ENCODE measurements around the gene PGM2L1.

Gene PGM2L1

DNA sequence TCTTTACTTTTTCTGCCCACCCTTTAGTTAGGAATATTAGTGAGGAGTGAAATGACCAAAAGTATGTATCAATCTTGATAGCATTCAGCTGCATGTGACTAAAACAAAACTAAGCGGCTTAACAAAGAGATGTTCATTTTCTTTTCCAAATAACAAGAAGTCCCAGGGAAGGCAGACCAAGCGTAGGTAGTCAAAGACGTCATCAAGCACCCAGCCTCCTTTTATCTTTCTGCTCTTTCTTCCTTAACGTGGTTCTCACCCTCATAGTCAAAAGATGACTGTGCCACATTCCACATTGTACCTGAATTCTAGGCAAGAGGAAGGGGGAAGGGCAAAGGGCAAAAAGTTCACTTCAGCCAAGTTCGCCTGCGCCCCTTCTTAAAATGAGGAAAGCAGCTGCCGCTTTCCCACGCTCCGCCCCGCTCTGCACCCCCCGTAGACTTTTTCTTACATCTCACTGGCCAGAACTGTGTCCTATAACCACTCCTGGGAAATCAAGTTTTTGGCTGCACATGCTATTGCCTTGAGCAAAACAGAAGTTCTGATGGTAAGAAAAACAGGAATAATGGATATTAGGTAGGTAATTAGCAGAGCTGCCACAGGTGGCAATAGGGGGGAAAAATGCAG, 14.6 kb upstream of the PGM2L1 start:
- H2AFZ ChIP-seq (ENCODE audit: low read depth, low read length): no peak overlapping the region

GRCh38 chr11:74412321-74412720, 14.1 kb upstream of the PGM2L1 start:
- Histone ChIP-seq H4K20me1 (ENCODE audit: insufficient read depth, low read length) (no peaks in the 10 kb centered on the region), H3K4me1 (ENCODE audit: low read length) (no peaks in the 10 kb centered on the region), H3K36me3 (replicated peaks; ENCODE audit: low read depth, low read length) (no peaks in the 10 kb centered on the region), H3K27me3 (ENCODE audit: low read depth, low read length) (peaks cover 21% of the 10 kb centered on the region), H2AFZ (ENCODE audit: low read depth, low read length) (no peak overlapping the region), H3K9me3 (ENCODE audit: insufficient read depth, low read length) (no peaks in the 10 kb centered on the region), H3K79me2 (ENCODE audit: low read length) (no peaks in the 10 kb centered on the region), H3K4me2 (ENCODE audit: low read length) (no peak overlapping the region), H3K9ac (ENCODE audit: low read length) (no peak overlapping the region), H3K27ac (ENCODE audit: low read length) (no peak overlapping the region), H3K4me3 (ENCODE audit: low read length) (no peak overlapping the region)
- TF ChIP-seq CTCF (IDR thresholded peaks at IDR 0.05; ENCODE audit: low read depth, low read length) (no peak), EZH2phosphoT487 (IDR thresholded peaks at IDR 0.05; ENCODE audit: low read depth) (no peak)

More for the DNA sequence above, 14.6 kb upstream of the PGM2L1 start:
- Histone ChIP-seq H4K20me1 (ENCODE audit: insufficient read depth, low read length) (no peaks in the 10 kb centered on the region), H3K79me2 (ENCODE audit: low read length) (no peaks in the 10 kb centered on the region), H3K9ac (ENCODE audit: low read length) (no peak overlapping the region), H3K4me2 (ENCODE audit: low read length) (no peak overlapping the region), H3K4me1 (ENCODE audit: low read length) (no peaks in the 10 kb centered on the region), H3K4me3 (ENCODE audit: low read length) (no peak overlapping the region), H3K27me3 (ENCODE audit: low read depth, low read length) (peaks cover 20% of the 10 kb centered on the region), H3K27ac (ENCODE audit: low read length) (no peak overlapping the region), H3K9me3 (ENCODE audit: insufficient read depth, low read length) (no peaks in the 10 kb centered on the region), H3K36me3 (replicated peaks; ENCODE audit: low read depth, low read length) (no peaks in the 10 kb centered on the region)
- no peak for TF ChIP-seq EZH2phosphoT487 (IDR thresholded peaks at IDR 0.05; ENCODE audit: low read depth)
- TF ChIP-seq CTCF (IDR thresholded peaks at IDR 0.05; ENCODE audit: low read depth, low read length): no peak

DNA sequence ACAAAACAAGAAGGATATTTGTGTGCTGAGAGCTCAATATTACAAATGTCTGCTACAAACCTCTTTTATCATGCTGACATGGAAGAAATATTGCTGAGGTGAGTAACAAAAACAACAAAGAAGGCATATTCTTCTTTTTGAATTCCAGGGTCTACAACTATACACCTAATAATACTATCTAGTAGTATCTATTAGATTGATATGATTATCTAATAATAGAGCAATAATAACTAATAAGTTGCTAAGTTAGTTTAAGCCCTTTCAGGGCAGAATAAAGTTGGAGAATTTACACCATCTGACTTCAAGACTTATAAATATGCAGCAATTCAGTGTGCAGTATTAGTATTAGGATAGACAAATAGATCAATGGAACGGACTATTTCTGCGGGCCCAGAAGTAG, 11.4 kb upstream of the PGM2L1 start:
- Histone ChIP-seq H3K79me2 (ENCODE audit: low read length) (no peaks in the 10 kb centered on the region), H3K4me1 (ENCODE audit: low read length) (no peaks in the 10 kb centered on the region), H3K27ac (ENCODE audit: low read length) (no peak overlapping the region), H3K4me2 (ENCODE audit: low read length) (no peak overlapping the region), H3K36me3 (replicated peaks; ENCODE audit: low read depth, low read length) (no peaks in the 10 kb centered on the region), H2AFZ (ENCODE audit: low read depth, low read length) (no peak overlapping the region), H3K4me3 (ENCODE audit: low read length) (no peak overlapping the region), H3K9ac (ENCODE audit: low read length) (no peak overlapping the region), H3K27me3 (ENCODE audit: low read depth, low read length) (peaks cover 24% of the 10 kb centered on the region), H4K20me1 (ENCODE audit: insufficient read depth, low read length) (no peaks in the 10 kb centered on the region), H3K9me3 (ENCODE audit: insufficient read depth, low read length) (no peaks in the 10 kb centered on the region)
- TF ChIP-seq EZH2phosphoT487 (IDR thresholded peaks at IDR 0.05; ENCODE audit: low read depth): no peak
- TF ChIP-seq CTCF (IDR thresholded peaks at IDR 0.05; ENCODE audit: low read depth, low read length): no peak

DNA sequence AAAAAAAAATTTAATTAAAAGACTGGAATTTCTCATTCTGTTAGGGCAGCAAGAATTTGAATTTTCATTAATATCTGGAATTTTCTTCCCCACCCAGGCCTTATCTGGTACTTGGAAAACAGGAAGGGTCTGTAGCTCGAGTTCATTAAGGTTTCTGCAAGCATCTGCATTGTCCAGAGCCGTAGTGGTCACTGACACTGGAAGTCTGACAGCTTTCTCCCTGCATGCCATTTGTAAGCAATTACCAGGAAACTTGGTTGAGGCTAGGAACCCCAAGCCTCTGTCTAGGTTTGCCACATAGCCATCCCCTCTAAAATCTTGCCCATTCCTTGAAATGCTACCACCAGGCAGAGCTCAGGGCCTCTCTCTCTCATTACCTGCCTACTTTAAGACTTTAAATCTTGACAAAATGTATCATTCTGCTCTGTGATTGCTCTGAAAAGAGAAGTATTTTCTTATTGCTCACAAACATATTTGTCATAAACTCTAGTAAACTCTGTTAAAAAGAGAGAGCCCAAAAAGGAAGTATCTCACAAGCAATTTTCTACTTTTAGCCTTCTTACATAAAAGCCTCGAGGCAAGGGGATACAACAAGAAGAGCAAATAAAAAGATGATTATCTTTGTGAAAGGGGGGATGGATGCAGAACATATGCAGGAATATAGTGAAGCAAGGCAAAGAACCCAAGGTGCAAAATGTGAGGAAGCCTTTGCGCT, 5.5 kb upstream of the PGM2L1 start:
- Histone ChIP-seq H3K36me3 (replicated peaks; ENCODE audit: low read depth, low read length) (no peaks in the 10 kb centered on the region), H3K9me3 (ENCODE audit: insufficient read depth, low read length) (no peaks in the 10 kb centered on the region), H3K9ac (ENCODE audit: low read length) (no peak overlapping the region), H2AFZ (ENCODE audit: low read depth, low read length) (no peak overlapping the region), H3K4me1 (ENCODE audit: low read length) (peaks cover 4% of the 10 kb centered on the region; the same call in 1 of the 2 replicates), H3K79me2 (ENCODE audit: low read length) (no peaks in the 10 kb centered on the region), H3K4me2 (ENCODE audit: low read length) (no peak overlapping the region), H3K4me3 (ENCODE audit: low read length) (no peak overlapping the region), H3K27me3 (ENCODE audit: low read depth, low read length) (peaks cover 9% of the 10 kb centered on the region; the same call in 1 of the 2 replicates), H4K20me1 (ENCODE audit: insufficient read depth, low read length) (no peaks in the 10 kb centered on the region), H3K27ac (ENCODE audit: low read length) (no peak overlapping the region)
- TF ChIP-seq EZH2phosphoT487 (IDR thresholded peaks at IDR 0.05; ENCODE audit: low read depth) (no peak), CTCF (IDR thresholded peaks at IDR 0.05; ENCODE audit: low read depth, low read length) (no peak)
